Panc1 (cell line): ENCODE measurements around the gene GALNT4. TPM values are rescaled to one million over a fixed set of nuclear protein-coding genes. Genes with fewer than 3 reads are reported as not detected.
A peak's percentile ranks its signal among the peaks of the same experiment; 100 is the strongest.

ENCODE experiments used
- ATAC-seq: fragments of 200-7000 bp; cut with Tn5 transposase; 2 replicates; pipeline ENCODE4 v1.9.1; 2020; ENCODE audit warnings: mild to moderate bottlenecking, moderate library complexity
- BruUV-seq: library from RNA; stranded (reverse); fragments of 400-500 nt; replicated peaks from 2 replicates; lab custom pipeline; 2021; lab: Mats Ljungman, UMichigan
- CTCF ChIA-PET: fragments of 300-600 bp; sonication (Branson Sonifier 250); formaldehyde crosslinking; loops from one replicate; lab custom pipeline; 2022; ENCODE audit warnings: antibody characterized with exemption; lab: Charles Lee
- POLR2A ChIA-PET: fragments of 300-600 bp; sonication (Branson Sonifier 250); formaldehyde crosslinking; loops from one replicate; lab custom pipeline; 2022; ENCODE audit warnings: antibody characterized with exemption; lab: Charles Lee
- DNase-seq: peaks from one replicate; pipeline ENCODE4 v3.0.0-alpha.2; 2010; ENCODE audit warnings: low read depth, low spot score
- H3K27ac ChIP-seq: 2 replicates; pipeline ENCODE4 v1.5.1; 2011; ENCODE audit warnings: mild to moderate bottlenecking, low read length, inconsistent platforms
- H3K27me3 ChIP-seq: fragments of 200-500 bp; sonication (Bioruptor generic); 2 replicates; pipeline ENCODE4 v1.6.0; 2014; ENCODE audit warnings: low read length, inconsistent platforms; ENCODE audit not compliant: control insufficient read depth, insufficient read depth
- H3K36me3 ChIP-seq: fragments of 200-500 bp; sonication (Bioruptor generic); 2 replicates; pipeline ENCODE4 v1.5.1; 2014; ENCODE audit warnings: inconsistent platforms, mild to moderate bottlenecking, low read length, moderate library complexity; ENCODE audit not compliant: control insufficient read depth, insufficient read depth
- H3K4me1 ChIP-seq: 2 replicates; pipeline ENCODE4 v1.5.1; 2011; ENCODE audit warnings: inconsistent platforms, mild to moderate bottlenecking, low read length, moderate library complexity; ENCODE audit not compliant: control insufficient read depth, insufficient read depth
- H3K4me3 ChIP-seq, 2 experiments: 2 replicates each; pipeline ENCODE4 v1.5.1; 2011 to 2012; ENCODE audit warnings: low read depth in 2 of 2, low read length in 2 of 2, mild to moderate bottlenecking in 2 of 2, inconsistent platforms in 1 of 2, moderate library complexity in 1 of 2
- H3K9me3 ChIP-seq: fragments of 200-500 bp; sonication (Bioruptor generic); 2 replicates; pipeline ENCODE4 v1.5.1; 2014; ENCODE audit warnings: low read depth, mild to moderate bottlenecking, inconsistent platforms, low read length, moderate library complexity; ENCODE audit not compliant: control insufficient read depth, insufficient read depth
- CTCF ChIP-seq: fragments of 450-650 bp; IDR thresholded peaks from 2 replicates; pipeline ENCODE4 v1.5.1; 2017; ENCODE audit warnings: mild to moderate bottlenecking
- POLR2AphosphoS5 ChIP-seq: IDR thresholded peaks from 2 replicates; pipeline ENCODE4 v1.6.1; 2012; ENCODE audit warnings: mild to moderate bottlenecking, low read depth, low read length, moderate library complexity
- REST ChIP-seq, 2 experiments: IDR thresholded peaks; 2 replicates each; pipeline ENCODE4 v1.6.1; 2011 to 2012; ENCODE audit warnings: low read depth in 2 of 2, control low read depth in 1 of 2, low read length in 1 of 2, mild to moderate bottlenecking in 1 of 2, moderate library complexity in 1 of 2; ENCODE audit not compliant: insufficient read depth in 1 of 2
- SIN3A ChIP-seq: IDR thresholded peaks from 2 replicates; pipeline ENCODE4 v1.6.1; 2012; ENCODE audit warnings: low read depth, mild to moderate bottlenecking, low read length, moderate library complexity, borderline replicate concordance; ENCODE audit not compliant: insufficient read depth
- TCF7L2 ChIP-seq: IDR thresholded peaks from 2 replicates; pipeline ENCODE4 v1.6.1; 2011; ENCODE audit warnings: mild to moderate bottlenecking, low read depth, low read length, inconsistent platforms
- in situ Hi-C: cut with HindIII; loops from 2 replicates; pipeline ENCODE4 v1.10.0; 2016; ENCODE audit warnings: low sequenced_read_pairs, low pct_unique_long_range_greater_than_20kb
- intact Hi-C: fragments of 100-400 bp; cut with micrococcal nuclease; formaldehyde crosslinking; loops from one replicate; pipeline ENCODE4 v1.10.0; 2022; ENCODE audit not compliant: unreplicated experiment
- total RNA-seq: library from RNA; stranded (reverse); gene quantifications from one replicate; pipeline ENCODE4 v1.2.1, GENCODE V29; 2021; ENCODE audit not compliant: unreplicated experiment

Gene GALNT4
- total RNA-seq, 1 experiment from 2014 or later: 5.1 TPM

- H3K36me3 ChIP-seq: no peaks in the 10 kb centered on the region
- DNase-seq: no peak
- no peak for TF ChIP-seq POLR2AphosphoS5
- TF ChIP-seq CTCF: 0 out of 2 replicates have a peak, but pooled peaks have one; percentile 8
- BruUV-seq: no TSS peak
- no peak overlapping the region for H3K27ac ChIP-seq
- no peak overlapping the region for H3K4me3 ChIP-seq
- no peaks in the 10 kb centered on the region for H3K4me1 ChIP-seq
- H3K9me3 ChIP-seq: no peaks in the 10 kb centered on the region
- in situ Hi-C loops (no loop called here), intact Hi-C loops (no loop called here)
- CTCF ChIA-PET: no interaction called here
- H3K27me3 ChIP-seq: no peaks in the 10 kb centered on the region
- ATAC-seq: no peak
- POLR2A ChIA-PET: no interaction called here
These were observed 27.2 kb upstream of the GALNT4 start for GRCh38 chr12:89551747-89552146.

- no peak overlapping the region for H3K4me3 ChIP-seq
- in situ Hi-C loops: no loop called here
- no peaks in the 10 kb centered on the region for H3K9me3 ChIP-seq
- ATAC-seq: no peak
- TF ChIP-seq POLR2AphosphoS5 (no peak), REST (IDR thresholded peaks at IDR 0.05; ENCODE audit: insufficient read depth in 1 of 2, low read depth in 2 of 2, low read length in 1 of 2) (no peak), TCF7L2 (no peak), SIN3A (no peak), CTCF (no peak)
- H3K4me1 ChIP-seq: no peaks in the 10 kb centered on the region
- POLR2A ChIA-PET: no interaction called here
- H3K27ac ChIP-seq: no peak overlapping the region
- H3K27me3 ChIP-seq: no peaks in the 10 kb centered on the region
- H3K36me3 ChIP-seq: no peaks in the 10 kb centered on the region
- BruUV-seq: no TSS peak
- CTCF ChIA-PET: no interaction called here
- intact Hi-C loops: loop anchor here (10.0 kb wide), 2 partner anchors 558 to 1398 kb away; no protein-coding TSS in a partner anchor
- DNase-seq: no peak
These were observed 22.5 kb upstream of the GALNT4 start for GRCh38 chr12:89547101-89547500.
